Nephron (organoid): ENCODE data around the gene C5orf58.

Experiments
- H3K27ac Mint-ChIP-seq, 3 experiments: 2 replicates each; pipeline ENCODE4 v1.8.0; 2020; ENCODE audit warnings: mixed read lengths in 3 of 3, mild to moderate bottlenecking in 2 of 3, moderate library complexity in 1 of 3
- H3K27me3 Mint-ChIP-seq: 2 replicates; pipeline ENCODE4 v1.8.0; 2021; ENCODE audit warnings: low read depth, mild to moderate bottlenecking, moderate library complexity, mixed read lengths
- H3K36me3 Mint-ChIP-seq: 2 replicates; pipeline ENCODE4 v1.8.0; 2020; ENCODE audit warnings: low read depth, mixed read lengths
- H3K4me1 Mint-ChIP-seq: 2 replicates; pipeline ENCODE4 v1.8.0; 2020; ENCODE audit warnings: mixed read lengths
- H3K4me3 Mint-ChIP-seq, 3 experiments: 2 replicates each; pipeline ENCODE4 v1.8.0; 2020; ENCODE audit warnings: mild to moderate bottlenecking in 3 of 3, mixed read lengths in 3 of 3, moderate library complexity in 2 of 3
- H3K9me3 Mint-ChIP-seq: 2 replicates; pipeline ENCODE4 v1.8.0; 2020; ENCODE audit warnings: mixed read lengths
- TF ChIP-seq, protein P1 (sequence below), 3 experiments: fragments of 200-600 bp; sonication (generic); IDR thresholded peaks; one replicate each; pipeline ENCODE4 v1.5.0; 2021; ENCODE audit warnings: antibody characterized with exemption in 3 of 3; ENCODE audit not compliant: unreplicated experiment in 3 of 3

The C5orf58 gene

DNA sequence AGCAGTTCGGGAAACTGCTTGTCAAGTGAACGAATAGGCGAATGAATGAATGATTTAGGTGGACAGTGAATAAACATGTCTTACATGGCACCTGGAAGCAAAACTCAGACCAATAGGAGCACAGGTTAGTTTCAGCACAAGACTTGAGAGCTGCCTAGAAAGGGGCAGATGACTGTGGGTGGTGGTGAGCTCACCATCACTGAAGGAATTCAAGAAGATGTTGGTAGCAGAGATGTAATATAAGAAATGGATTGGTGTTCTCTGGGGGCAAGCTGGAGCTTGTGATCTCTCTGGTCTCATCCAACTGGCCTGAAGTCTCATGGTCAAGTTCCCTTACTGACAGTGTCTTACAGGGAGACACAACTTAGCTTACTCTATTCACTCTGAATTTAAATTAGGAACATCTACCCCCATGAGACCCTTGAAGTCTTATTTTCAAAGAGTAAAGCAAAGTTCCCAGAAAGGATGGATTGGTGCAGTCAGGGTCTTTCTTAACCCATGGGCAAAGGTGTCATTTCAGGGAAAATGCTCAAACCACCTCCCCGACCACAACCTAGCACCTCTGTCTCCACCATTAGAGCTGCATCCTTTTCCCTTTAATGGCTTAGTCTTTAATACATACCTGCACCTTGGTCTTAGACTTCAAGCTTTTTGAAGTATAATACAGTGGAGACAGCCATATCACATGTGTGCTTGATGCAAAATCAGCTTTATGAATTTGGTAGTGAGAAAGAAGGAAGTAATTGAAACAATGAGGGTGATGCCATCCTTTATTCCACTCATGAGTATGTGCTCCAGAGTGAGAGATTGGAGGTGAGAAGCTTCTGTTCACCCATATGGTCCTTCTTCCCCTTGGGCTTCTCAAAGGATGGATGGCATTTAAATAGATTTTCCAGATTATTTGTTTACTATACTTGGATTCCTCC is 59.7 kb downstream of the C5orf58 start:
- H3K36me3 Mint-ChIP-seq: peaks cover 3% of the 10 kb centered on the region
- H3K27ac Mint-ChIP-seq: no peak overlapping the region
- TF ChIP-seq, protein P1, sequence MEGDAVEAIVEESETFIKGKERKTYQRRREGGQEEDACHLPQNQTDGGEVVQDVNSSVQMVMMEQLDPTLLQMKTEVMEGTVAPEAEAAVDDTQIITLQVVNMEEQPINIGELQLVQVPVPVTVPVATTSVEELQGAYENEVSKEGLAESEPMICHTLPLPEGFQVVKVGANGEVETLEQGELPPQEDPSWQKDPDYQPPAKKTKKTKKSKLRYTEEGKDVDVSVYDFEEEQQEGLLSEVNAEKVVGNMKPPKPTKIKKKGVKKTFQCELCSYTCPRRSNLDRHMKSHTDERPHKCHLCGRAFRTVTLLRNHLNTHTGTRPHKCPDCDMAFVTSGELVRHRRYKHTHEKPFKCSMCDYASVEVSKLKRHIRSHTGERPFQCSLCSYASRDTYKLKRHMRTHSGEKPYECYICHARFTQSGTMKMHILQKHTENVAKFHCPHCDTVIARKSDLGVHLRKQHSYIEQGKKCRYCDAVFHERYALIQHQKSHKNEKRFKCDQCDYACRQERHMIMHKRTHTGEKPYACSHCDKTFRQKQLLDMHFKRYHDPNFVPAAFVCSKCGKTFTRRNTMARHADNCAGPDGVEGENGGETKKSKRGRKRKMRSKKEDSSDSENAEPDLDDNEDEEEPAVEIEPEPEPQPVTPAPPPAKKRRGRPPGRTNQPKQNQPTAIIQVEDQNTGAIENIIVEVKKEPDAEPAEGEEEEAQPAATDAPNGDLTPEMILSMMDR (IDR thresholded peaks at IDR 0.05; ENCODE audit: unreplicated experiment in 3 of 3): no peak
- no peak overlapping the region for H3K4me3 Mint-ChIP-seq
- peaks cover 8% of the 10 kb centered on the region for H3K4me1 Mint-ChIP-seq
- peaks cover 38% of the 10 kb centered on the region for H3K27me3 Mint-ChIP-seq
- H3K9me3 Mint-ChIP-seq: peaks cover 12% of the 10 kb centered on the region

DNA sequence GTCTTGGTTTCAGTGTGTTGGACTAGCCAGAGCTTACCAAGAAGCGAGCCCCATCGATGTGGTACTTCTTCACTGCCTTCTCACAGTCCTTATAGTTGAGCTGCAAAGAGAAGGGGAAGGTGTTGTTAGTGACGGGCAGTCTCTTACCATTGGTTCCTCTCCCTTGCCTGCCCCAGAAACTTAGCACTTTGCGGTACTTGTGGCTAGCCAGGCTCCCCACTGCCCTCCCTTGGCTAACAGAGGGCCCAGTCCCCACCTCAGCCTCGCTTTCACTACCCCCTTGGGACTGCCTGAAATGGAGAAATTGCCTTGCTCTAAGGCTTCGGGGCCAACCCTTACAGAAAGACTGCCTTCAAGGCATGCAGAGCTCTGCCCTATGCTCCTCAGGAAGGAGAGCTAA is 60.5 kb downstream of the C5orf58 start:
- Mint-ChIP-seq H3K27ac (no peak overlapping the region), H3K4me1 (peaks cover 8% of the 10 kb centered on the region), H3K9me3 (peaks cover 12% of the 10 kb centered on the region), H3K36me3 (peaks cover 3% of the 10 kb centered on the region), H3K4me3 (no peak overlapping the region), H3K27me3 (peaks cover 34% of the 10 kb centered on the region)
- TF ChIP-seq, protein P1 (IDR thresholded peaks at IDR 0.05; ENCODE audit: unreplicated experiment in 3 of 3): no peak

DNA sequence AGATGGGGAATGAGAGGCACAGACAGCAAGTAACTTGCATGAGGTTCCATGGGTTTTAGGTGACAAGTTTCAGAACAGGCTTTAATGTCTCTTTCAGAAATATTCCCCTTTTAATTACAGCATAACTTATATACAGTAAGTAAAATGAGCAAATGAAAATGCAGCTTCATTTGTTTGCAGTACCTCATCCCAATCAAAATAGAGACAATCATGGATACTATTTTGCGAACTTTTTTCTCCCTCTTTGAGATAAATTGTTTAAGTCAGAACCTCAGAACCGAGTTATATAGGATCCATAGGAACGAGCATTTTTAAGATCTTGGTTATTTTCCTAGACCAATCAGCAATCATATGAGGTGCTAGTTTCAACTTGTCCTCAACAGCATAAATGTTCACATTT is 61.3 kb downstream of the C5orf58 start:
- Mint-ChIP-seq H3K4me3 (no peak overlapping the region), H3K36me3 (peaks cover 3% of the 10 kb centered on the region), H3K27me3 (peaks cover 28% of the 10 kb centered on the region), H3K27ac (no peak overlapping the region), H3K4me1 (peaks cover 8% of the 10 kb centered on the region), H3K9me3 (peaks cover 11% of the 10 kb centered on the region)
- TF ChIP-seq, protein P1 (IDR thresholded peaks at IDR 0.05; ENCODE audit: unreplicated experiment in 3 of 3): no peak

DNA sequence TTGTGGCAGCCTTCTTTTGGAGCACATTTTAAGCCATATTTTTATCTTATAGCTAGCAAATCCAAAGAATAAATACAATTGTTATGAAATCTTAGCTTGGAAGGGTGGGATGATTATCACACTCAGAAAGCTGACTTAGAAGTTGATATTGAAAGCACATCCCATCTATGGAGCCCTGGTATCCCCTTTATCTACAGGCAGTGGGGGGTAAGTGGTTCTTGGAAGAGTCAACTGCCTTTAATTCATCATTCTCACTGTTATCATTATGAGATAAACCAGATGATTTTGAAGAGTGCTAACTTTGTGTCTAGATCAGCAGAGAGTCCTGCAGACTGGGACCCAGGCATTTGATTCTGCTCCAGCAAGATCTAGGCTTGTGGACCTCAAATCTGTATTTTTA is 61.8 kb downstream of the C5orf58 start:
- H3K4me1 Mint-ChIP-seq: peaks cover 4% of the 10 kb centered on the region
- TF ChIP-seq, protein P1 (IDR thresholded peaks at IDR 0.05; ENCODE audit: unreplicated experiment in 3 of 3): no peak
- H3K9me3 Mint-ChIP-seq: peaks cover 8% of the 10 kb centered on the region
- H3K27ac Mint-ChIP-seq: no peak overlapping the region
- peaks cover 3% of the 10 kb centered on the region for H3K36me3 Mint-ChIP-seq
- H3K4me3 Mint-ChIP-seq: no peak overlapping the region
- peaks cover 28% of the 10 kb centered on the region for H3K27me3 Mint-ChIP-seq
